Psoas muscle (tissue), 8 donors: ENCODE measurements around the gene ADAMTS6. TPM values are rescaled to one million over a fixed set of nuclear protein-coding genes. Genes with fewer than 3 reads are reported as not detected.
A peak's percentile ranks its signal among the peaks of the same experiment; 100 is the strongest.

Source experiments
- ATAC-seq, 4 donors: fragments of 200-7000 bp; cut with Tn5 transposase; one replicate each; pipeline ENCODE4 v1.9.1; 2020; ENCODE audit warnings: moderate library complexity in 3 of 4, mild to moderate bottlenecking in 2 of 4
- DNase-seq, 2 donors: peaks; one replicate each; pipeline ENCODE4 v3.0.0-alpha.2; 2020
- H3K27ac ChIP-seq: fragments of 200-600 bp; one replicate; pipeline ENCODE4 v1.8.0; 2022
- H3K27me3 ChIP-seq, 3 donors: fragments of 200-600 bp in 1 of 3; one replicate each; pipeline versions ENCODE4 v1.6.1 to v1.8.0; 2013 to 2022; ENCODE audit warnings: low read length in 2 of 3, mild to moderate bottlenecking in 2 of 3, moderate library complexity in 1 of 3; ENCODE audit not compliant: insufficient read depth in 3 of 3
- H3K36me3 ChIP-seq, 2 donors: fragments of 200-600 bp in 1 of 2; one replicate each; pipeline versions ENCODE4 v1.6.1 to v1.8.0; 2013 to 2022; ENCODE audit warnings: low read depth in 1 of 2, mild to moderate bottlenecking in 1 of 2, moderate library complexity in 1 of 2; ENCODE audit not compliant: insufficient read depth in 1 of 2
- H3K4me1 ChIP-seq: fragments of 200-600 bp; one replicate; pipeline ENCODE4 v1.8.0; 2022
- H3K4me3 ChIP-seq: fragments of 200-600 bp; one replicate; pipeline ENCODE4 v1.8.0; 2022; ENCODE audit warnings: mild to moderate bottlenecking
- H3K9me3 ChIP-seq: fragments of 200-600 bp; one replicate; pipeline ENCODE4 v1.8.0; 2022
- CTCF ChIP-seq: fragments of 200-600 bp; IDR thresholded peaks from one replicate; pipeline ENCODE4 v1.8.0; 2022; ENCODE audit warnings: antibody characterized with exemption
- WGBS, 3 donors: extraction: QIAGEN DNeasy Blood & Tissue Kit; methylation state at CpG; one replicate each; pipeline versions ENCODE4 v1.1.6 to v1.1.7; 2013; 5-methylcytosine and 5-hydroxymethylcytosine counted together
- intact Hi-C, 2 donors: fragments of 100-400 bp; cut with DNase I; formaldehyde crosslinking; loops; one replicate each; pipeline versions ENCODE4 v1.11.0 to v1.14.2; 2022
- polyA plus RNA-seq, 3 donors: library from polyadenylated mRNA; stranded (reverse); fragments of 200-250 nt; gene quantifications; one replicate each; pipeline ENCODE4 v1.2.3, GENCODE V29; 2013
- total RNA-seq, 4 donors: library from RNA; stranded (reverse); fragmentation: NEBNext Ultra II Directional in 2 of 4; extraction: Animal tissue kit (Norgen Biotek cat#: 25700) in 2 of 4; gene quantifications; one replicate each; pipeline versions ENCODE4 v1.2.1 to v1.2.4, GENCODE V29; 2021 to 2023
- donor health status: healthy with polysubstance abuse.
- donor health status: DM: no; HTN: no; CAD: no; lungs with moderate emphysema.
- donor health status: Bipolar disorder and iron deficiency.
- donor health status: healthy.
- donor health status: DM: yes; HTN: yes; CAD: no.
- donor health status: DM: no; HTN: no; CAD: no.
- donor health status: DM: no; HTN: no; CAD: no.
- donor health status: DM: yes; HTN: yes; CAD: no.

ADAMTS6 gene
- total and polyA plus RNA-seq, 7 donors, result 0.06 to 0.59 (median 0.24) TPM

- no peaks in the 10 kb centered on the region for H3K9me3 ChIP-seq
- TF ChIP-seq CTCF, result no peak
- ATAC-seq (peak in 1 of 4 donors; percentile 8), DNase-seq (no peak)
- peak overlapping the region; percentile 81 for H3K4me3 ChIP-seq
- H3K36me3 ChIP-seq, result no peaks in the 10 kb centered on the region
- intact Hi-C loops, result loop anchor here (5.0 to 10.0 kb wide), 4 partner anchors 65 to 380 kb away; partner anchors contain the start of gene ADAMTS6 (in 1 of the 2)
- 35 to 46% (median 41%) methylated on average over 17 of the region's 17 CpGs for WGBS, 3 donors
- no peaks in the 10 kb centered on the region for H3K27me3 ChIP-seq
- peak overlapping the region; percentile 74 for H3K27ac ChIP-seq
- peaks cover 4% of the 10 kb centered on the region for H3K4me1 ChIP-seq
These were observed 379.2 kb downstream of the ADAMTS6 start for GRCh38 chr5:65102371-65102975.

GRCh38 chr5:65101632-65102100 is 380.1 kb downstream of the ADAMTS6 start:
- DNase-seq (no peak), ATAC-seq (no peak)
- TF ChIP-seq CTCF, result no peak
- no peaks in the 10 kb centered on the region for H3K27me3 ChIP-seq
- H3K4me3 ChIP-seq, result no peak overlapping the region
- no peaks in the 10 kb centered on the region for H3K9me3 ChIP-seq
- 90 to 93% (median 93%) methylated on average over 8 of the region's 8 CpGs for WGBS, 3 donors
- no peak overlapping the region for H3K27ac ChIP-seq
- intact Hi-C loops, result loop anchor here (2.0 to 10.0 kb wide), 5 partner anchors 64 to 381 kb away; partner anchors contain the start of gene ADAMTS6 (in 1 of the 2)
- H3K36me3 ChIP-seq, result no peaks in the 10 kb centered on the region
- H3K4me1 ChIP-seq, result peaks cover 4% of the 10 kb centered on the region

DNA sequence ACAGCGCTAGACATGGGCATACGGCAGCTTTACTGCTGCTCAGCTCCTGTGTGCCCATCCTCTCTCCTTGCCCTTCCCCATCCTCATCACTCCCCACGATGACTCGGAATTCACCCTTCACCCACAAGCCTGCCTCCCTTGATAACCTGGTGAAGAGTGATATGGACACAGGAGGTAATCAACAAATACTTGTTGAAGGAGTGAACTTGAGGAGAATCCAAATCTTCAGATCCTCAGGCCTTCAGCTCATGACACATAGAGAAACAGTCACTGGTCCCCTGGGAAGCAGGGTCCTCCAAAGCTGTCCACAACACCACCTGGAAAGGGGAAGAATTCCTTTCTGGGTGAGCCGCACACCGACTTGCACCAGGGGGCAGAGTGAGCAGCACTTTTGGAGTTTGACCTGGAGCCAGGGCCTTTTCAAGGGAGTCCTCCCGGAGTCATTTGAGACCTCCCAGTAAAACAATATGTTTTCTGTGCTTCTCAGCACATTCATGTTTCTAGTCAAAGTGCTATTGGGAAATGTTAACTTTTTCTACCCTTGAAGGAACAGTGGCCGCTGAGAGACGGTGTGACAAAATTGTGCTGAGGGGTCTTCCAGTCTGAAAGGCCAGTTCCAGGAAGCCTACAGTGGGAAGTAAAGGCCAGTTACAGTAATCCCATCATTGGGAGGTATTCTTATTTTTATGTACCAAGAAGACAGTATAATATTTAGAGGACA is 380.6 kb downstream of the ADAMTS6 start:
- Histone ChIP-seq H3K27me3 (no peaks in the 10 kb centered on the region), H3K4me1 (peaks cover 4% of the 10 kb centered on the region), H3K9me3 (no peaks in the 10 kb centered on the region), H3K36me3 (no peaks in the 10 kb centered on the region), H3K27ac (no peak overlapping the region), H3K4me3 (no peak overlapping the region)
- ATAC-seq, result peak in 3 of 4 donors; percentile 58 to 70 (median 70)
- 47 to 58% (median 49%) methylated on average over 9 of the region's 9 CpGs for WGBS, 3 donors
- intact Hi-C loops, result loop anchor here (2.0 to 10.0 kb wide), 5 partner anchors 64 to 382 kb away; partner anchors contain the start of gene ADAMTS6 (in 1 of the 2)
- peak; percentile 37 to 65 for DNase-seq
- TF ChIP-seq CTCF, result peak; percentile 51

Other genes starting within 250 kb of the ADAMTS6 start
- under 1 TPM in 2 of 4 donors, not detected in 2; 0.40 to 0.57 TPM for gene CENPK, start 81.2 kb upstream of the ADAMTS6 start, total RNA-seq
- gene CENPK, start 81.2 kb upstream of the ADAMTS6 start, polyA plus RNA-seq, result under 1 TPM; 0.10 to 0.48 (median 0.40) TPM
- 10 to 100 TPM; 11.0 to 19.4 (median 13.5) TPM for gene PPWD1, start 81.4 kb upstream of the ADAMTS6 start, total RNA-seq
- gene PPWD1, start 81.4 kb upstream of the ADAMTS6 start, polyA plus RNA-seq, result 10 to 100 TPM; 11.4 to 17.1 (median 14.3) TPM
- gene TRIM23, start 142.4 kb upstream of the ADAMTS6 start, total RNA-seq, result 10 to 100 TPM; 16.1 to 22.8 (median 20.9) TPM
- gene TRIM23, start 142.4 kb upstream of the ADAMTS6 start, polyA plus RNA-seq, result 10 to 100 TPM in 1 of 3 donors, 1 to 10 TPM in 2; 7.2 to 21.5 (median 7.7) TPM
- gene SHLD3, start 143.1 kb upstream of the ADAMTS6 start, total RNA-seq, result 1 to 10 TPM in 3 of 4 donors, under 1 TPM in 1; 0.94 to 2.5 (median 1.7) TPM
- 1 to 10 TPM; 3.4 to 6.5 (median 3.7) TPM for gene SHLD3, start 143.1 kb upstream of the ADAMTS6 start, polyA plus RNA-seq
- gene TRAPPC13, start 143.1 kb upstream of the ADAMTS6 start, total RNA-seq, result 10 to 100 TPM; 11.1 to 16.5 (median 13.5) TPM
- 10 to 100 TPM; 10.8 to 19.6 (median 12.7) TPM for gene TRAPPC13, start 143.1 kb upstream of the ADAMTS6 start, polyA plus RNA-seq
- gene SGTB, start 240.2 kb upstream of the ADAMTS6 start, total RNA-seq, result 1 to 10 TPM; 3.6 to 7.6 (median 4.1) TPM
- 1 to 10 TPM in 2 of 3 donors, under 1 TPM in 1; 0.91 to 4.0 (median 1.9) TPM for gene SGTB, start 240.2 kb upstream of the ADAMTS6 start, polyA plus RNA-seq
- gene NLN, start 240.3 kb upstream of the ADAMTS6 start, total RNA-seq, result 10 to 100 TPM; 31.4 to 69.9 (median 45.1) TPM
- gene NLN, start 240.3 kb upstream of the ADAMTS6 start, polyA plus RNA-seq, result 10 to 100 TPM in 2 of 3 donors, 1 to 10 TPM in 1; 9.8 to 22.9 (median 11.4) TPM